NCI-H146 treated with DMSO at 0.1 percent for 48 hours (cell line): ENCODE data around the gene HIC1.

Source experiments
- DNase-seq: peaks from one replicate; lab custom pipeline; 2025; ENCODE audit not compliant: unreplicated experiment; lab: John Stamatoyannopoulos, UW

The HIC1 gene

DNA sequence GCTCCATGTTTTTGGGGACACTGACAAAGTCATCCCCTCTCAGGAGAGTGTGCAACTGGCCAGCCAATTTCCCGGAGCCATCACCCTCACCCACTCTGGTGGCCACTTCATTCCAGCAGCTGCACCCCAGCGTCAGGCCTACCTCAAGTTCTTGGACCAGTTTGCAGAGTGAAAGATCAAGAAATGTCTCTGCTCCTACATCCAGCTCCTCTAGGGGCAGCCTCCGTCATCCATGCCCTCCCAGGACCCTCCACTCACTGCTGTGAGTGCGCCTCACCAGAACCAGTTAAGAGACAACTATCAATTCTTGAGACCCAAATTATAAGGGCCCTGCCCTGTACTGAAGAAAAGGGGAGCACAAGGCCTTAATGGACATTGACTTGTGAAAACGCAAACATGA lies 12.0 kb upstream of the HIC1 start:
- DNase-seq = no peak

- no peak for DNase-seq
Observed at GRCh38 chr17:2043785-2044184, 11.1 kb upstream of the HIC1 start.

- DNase-seq = no peak
Observed at GRCh38 chr17:2044263-2044894, 10.5 kb upstream of the HIC1 start.

DNA sequence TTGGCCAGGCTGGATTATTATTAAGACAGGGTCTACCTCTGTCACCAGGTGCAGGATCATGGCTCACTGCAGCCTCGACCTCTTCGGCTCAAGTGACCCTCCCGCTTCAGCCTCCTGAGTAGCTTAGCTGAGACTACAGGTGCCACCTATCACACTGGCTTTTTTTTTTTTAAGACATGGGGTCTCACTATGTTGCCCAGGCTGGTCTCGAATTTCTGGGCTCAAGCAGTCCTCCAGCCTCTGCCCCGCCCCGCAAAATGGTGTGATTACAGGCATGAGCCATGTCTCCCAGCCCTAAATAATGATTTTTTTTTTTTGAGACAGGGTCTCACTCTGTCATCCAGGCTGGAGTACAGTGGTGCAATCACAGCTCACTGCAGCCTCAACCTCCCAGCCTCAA lies 7.3 kb upstream of the HIC1 start:
- DNase-seq = no peak

DNA sequence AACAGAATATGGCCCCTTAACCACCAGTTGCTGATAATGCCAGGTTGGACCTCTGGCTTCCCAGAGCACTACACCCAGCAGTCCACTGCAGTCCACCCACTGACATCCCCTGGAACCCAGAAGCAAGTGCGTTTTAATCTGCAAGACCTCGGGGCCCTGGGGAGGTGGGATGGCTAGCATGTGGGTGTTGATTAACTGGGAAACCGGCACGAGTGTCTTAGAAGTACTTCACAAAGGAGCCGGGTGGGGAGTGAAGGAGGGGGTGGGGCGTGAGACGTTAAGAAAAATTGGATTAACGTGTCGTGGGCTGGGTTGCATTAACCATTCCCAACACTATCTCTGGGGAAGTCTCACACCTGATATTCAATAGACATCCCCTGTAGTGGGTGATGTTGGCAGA lies 6.1 kb upstream of the HIC1 start:
- DNase-seq = no peak

GRCh38 chr17:2049333-2050299 lies 5.3 kb upstream of the HIC1 start:
- peak; percentile 38 for DNase-seq

DNA sequence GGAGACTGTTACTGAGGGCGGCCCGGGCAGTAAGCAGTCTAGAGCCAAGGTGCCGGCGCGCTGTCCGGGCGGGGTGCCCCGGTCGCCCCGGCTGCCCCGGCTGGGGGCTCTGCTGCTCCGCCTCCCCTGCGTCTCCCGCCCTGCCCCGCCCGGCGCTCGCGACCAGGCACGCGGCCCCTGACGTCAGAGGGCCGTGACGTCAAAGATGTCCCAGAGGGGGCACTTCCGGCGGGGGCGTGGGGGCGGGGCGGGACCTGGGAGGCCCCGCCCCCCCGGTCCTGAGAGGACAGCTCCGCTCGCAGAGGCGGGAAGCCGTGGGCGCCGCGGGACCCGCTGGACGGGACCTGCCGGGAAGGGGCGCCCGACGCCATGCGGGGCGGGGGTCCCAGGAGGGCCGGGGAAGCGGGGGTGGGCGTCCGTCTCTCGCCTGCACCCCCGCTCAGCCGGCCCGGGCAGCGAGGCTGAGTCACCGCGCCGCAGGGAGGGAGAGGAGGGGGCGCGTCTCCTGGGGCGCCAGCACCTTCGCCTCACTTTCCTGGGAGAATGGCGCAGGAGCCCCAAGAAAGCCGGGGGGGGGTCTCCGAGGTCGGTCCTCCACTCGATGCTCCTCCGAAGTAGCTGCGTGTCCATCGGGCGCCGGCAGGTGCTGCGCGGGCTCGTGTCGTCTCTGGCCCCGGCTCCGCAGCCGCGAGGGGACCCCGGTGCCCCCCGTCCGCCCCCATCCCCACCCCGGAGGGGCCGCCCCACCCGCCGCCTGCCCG lies 4.4 kb upstream of the HIC1 start:
- peak; percentile 27 for DNase-seq

DNA sequence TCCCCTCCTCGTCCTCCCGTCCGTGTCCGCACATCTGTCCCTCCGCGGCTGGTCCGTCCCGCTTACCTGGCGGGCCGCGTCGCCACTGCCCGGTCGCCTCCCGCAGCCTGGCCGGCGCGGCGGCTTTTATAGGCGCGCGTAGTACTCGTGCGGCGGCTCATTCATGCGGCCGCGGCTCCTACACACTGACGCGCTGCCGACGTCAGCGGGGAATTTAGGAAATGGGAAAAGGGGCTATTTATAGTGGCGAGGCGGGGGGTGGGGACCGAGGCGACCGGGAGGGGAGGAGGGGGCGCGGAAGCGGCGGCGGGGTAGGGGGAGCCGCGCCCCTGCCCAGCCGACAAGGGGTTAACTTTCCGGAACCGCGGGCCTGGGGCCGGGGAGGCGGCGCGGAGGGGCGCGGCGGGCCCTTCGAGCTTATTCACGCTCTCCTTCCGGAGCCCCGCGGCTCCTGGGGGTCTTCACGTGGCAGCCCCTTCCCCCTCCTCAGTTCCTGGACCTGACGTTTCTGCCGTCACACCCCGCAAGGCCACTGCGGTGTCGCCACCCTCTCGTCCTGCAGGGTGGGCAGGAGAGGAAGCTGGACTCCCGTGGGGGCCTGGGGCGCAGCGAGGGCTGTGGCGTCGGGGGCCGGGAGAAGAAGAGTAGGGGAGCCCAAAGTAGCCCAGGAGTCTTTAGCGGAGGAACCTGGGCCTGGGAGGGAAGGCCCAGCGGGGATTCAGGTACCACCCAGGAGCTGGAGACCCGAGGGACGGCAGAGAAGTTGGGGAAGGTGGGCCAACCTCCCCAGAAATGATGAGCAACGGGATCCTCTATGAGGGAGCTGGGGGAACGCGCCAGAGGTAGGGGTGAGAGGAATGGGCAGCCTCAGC lies 3.6 kb upstream of the HIC1 start:
- no peak for DNase-seq

DNA sequence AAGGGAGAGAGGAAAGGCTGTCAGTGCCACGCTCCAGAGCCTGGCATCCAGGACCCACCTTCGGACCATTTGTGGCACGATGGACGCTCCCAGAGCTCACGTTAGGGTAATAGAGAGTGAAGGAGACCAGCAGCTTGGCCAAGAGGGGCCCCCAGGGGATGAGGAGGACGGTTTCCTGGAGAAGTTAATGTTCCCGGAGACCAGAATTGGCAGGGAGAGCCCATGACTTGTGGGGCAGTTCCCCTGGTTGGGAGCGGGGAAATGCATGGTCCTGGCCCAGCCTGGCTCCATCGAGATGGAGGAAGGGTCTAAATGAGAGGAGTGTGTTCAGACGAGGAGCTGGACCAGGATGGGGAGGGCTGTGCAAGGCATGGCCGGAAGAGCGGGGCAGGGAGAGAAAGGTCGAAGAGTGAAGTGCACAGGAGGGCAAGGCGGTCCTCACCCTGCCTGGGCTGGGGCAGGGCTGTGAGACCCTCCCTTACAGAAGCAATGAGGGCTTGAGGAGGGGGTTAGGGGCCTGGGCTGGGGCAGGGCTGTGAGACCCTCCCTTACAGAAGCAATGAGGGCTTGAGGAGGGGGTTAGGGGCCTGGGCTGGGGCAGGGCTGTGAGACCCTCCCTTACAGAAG lies 2.9 kb upstream of the HIC1 start:
- no peak for DNase-seq

DNA sequence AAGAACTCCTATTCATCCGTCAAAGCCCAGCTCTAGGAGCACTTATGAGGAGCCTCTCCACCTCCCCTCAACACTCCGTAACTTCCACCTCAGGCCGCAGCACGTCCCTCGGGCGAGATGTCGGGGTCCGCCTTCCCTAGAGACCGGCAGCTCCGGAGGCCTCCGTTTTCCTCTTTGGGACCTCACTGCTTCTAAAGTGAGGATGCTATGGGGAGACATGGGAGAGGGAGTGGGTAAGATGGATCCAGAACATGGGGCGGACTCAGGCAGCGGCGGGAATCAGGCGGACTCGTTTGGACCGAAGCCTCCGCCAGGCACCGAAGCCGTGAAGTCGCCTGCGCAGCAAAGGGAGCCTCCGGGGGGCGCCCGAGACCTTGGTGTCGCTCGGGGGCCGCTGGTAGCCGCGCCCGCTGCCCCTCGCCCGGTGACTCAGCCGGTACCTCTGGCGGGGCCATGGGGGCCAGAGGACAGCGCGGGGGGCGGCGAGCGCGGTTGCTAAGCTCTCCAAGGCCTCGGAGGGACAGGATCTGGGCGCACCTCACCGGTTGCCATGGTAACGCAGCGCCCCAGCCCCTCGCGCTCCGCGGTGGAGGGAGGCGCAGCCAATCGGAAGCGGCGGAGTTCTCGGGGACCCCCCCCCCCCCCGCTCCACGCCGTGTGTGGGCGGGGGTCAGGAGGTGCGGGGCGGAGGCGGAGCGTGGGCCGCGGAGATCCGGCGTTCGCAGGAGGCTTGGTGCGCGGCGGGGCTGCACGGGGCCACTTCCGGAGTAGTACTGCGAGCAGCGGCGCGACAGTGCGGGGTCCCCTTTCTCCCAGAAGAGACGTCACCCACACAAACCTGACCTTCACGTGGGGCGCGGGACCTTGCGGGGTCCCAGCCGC lies 1.3 kb upstream of the HIC1 start:
- peak; percentile 32 for DNase-seq

- DNase-seq = no peak
Observed at GRCh38 chr17:2054262-2054511, 716 bp upstream of the HIC1 start.

DNA sequence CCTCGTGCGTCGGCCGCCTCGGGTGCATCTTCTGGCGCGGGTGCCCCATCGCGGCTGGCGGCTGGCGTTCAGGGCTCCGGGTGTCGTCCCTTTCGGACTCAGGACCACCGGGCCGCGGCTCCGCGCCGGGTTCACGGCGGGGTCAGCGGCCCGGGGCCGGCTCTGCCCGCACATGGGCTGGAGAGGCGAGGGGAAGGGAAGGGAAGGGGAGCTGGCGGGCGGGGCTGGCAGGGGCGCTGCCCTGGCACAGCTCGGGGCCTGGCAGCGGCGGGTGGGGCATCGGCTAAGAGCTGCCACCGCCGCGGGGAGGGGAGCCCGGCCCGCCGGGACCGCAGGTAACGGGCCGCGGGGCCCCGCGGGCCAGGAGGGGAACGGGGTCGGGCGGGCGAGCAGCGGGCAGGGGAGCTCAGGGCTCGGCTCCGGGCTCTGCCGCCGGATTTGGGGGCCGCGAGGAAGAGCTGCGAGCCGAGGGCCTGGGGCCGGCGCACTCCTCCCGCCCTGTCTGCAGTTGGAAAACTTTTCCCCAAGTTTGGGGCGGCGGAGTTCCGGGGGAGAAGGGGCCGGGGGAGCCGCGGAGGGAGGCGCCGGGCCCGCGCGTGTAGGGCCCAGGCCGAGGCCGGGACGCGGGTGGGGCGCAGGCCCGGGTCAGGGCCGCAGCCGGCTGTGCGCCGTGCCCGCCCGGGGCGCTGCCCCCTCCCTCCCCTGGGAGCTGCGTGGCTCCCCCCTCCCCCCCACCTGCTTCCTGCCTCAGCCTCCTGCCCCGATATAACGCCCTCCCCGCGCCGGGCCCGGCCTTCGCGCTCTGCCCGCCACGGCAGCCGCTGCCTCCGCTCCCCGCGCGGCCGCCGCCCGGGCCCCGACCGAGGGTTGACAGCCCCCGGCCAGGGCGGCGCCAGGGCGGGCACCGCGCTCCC lies 646 bp downstream of the HIC1 start:
- no peak for DNase-seq

DNA sequence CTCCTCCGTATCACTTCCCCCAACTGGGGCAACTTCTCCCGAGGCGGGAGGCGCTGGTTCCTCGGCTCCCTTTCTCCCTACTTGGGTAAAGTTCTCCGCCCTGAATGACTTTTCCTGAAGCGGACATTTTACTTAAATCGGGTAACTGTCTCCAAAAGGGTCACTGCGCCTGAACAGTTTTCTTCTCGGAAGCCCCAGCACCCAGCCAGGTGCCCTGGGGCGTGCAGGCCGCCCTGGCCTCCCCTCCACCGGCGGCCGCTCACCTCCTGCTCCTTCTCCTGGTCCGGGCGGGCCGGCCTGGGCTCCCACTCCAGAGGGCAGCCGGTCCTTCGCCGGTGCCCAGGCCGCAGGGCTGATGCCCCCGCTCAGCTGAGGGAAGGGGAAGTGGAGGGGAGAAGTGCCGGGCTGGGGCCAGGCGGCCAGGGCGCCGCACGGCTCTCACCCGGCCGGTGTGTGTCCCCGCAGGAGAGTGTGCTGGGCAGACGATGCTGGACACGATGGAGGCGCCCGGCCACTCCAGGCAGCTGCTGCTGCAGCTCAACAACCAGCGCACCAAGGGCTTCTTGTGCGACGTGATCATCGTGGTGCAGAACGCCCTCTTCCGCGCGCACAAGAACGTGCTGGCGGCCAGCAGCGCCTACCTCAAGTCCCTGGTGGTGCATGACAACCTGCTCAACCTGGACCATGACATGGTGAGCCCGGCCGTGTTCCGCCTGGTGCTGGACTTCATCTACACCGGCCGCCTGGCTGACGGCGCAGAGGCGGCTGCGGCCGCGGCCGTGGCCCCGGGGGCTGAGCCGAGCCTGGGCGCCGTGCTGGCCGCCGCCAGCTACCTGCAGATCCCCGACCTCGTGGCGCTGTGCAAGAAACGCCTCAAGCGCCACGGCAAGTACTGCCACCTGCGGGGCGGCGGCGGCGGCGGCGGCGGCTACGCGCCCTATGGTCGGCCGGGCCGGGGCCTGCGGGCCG lies 1.6 kb downstream of the HIC1 start:
- no peak for DNase-seq

GRCh38 chr17:2057175-2057759 lies 2.4 kb downstream of the HIC1 start:
- no peak for DNase-seq

GRCh38 chr17:2057760-2058585 lies 3.1 kb downstream of the HIC1 start:
- no peak for DNase-seq
